Activated naive CD8-positive, alpha-beta T cell (primary cell): ENCODE results near the gene ATG13.

Source experiments
- H3K27ac Mint-ChIP-seq: one replicate; pipeline ENCODE4 v1.8.0; 2021; ENCODE audit warnings: mixed read lengths
- H3K27me3 Mint-ChIP-seq: one replicate; pipeline ENCODE4 v1.8.0; 2021; ENCODE audit warnings: mixed read lengths
- H3K36me3 Mint-ChIP-seq: one replicate; pipeline ENCODE4 v1.8.0; 2021; ENCODE audit warnings: mixed read lengths
- H3K4me1 Mint-ChIP-seq: one replicate; pipeline ENCODE4 v1.8.0; 2021; ENCODE audit warnings: low read depth, mixed read lengths
- H3K4me3 Mint-ChIP-seq: one replicate; pipeline ENCODE4 v1.8.0; 2021; ENCODE audit warnings: mild to moderate bottlenecking, mixed read lengths
- H3K9me3 Mint-ChIP-seq: one replicate; pipeline ENCODE4 v1.8.0; 2021; ENCODE audit warnings: low read depth, mixed read lengths

ATG13 gene

DNA sequence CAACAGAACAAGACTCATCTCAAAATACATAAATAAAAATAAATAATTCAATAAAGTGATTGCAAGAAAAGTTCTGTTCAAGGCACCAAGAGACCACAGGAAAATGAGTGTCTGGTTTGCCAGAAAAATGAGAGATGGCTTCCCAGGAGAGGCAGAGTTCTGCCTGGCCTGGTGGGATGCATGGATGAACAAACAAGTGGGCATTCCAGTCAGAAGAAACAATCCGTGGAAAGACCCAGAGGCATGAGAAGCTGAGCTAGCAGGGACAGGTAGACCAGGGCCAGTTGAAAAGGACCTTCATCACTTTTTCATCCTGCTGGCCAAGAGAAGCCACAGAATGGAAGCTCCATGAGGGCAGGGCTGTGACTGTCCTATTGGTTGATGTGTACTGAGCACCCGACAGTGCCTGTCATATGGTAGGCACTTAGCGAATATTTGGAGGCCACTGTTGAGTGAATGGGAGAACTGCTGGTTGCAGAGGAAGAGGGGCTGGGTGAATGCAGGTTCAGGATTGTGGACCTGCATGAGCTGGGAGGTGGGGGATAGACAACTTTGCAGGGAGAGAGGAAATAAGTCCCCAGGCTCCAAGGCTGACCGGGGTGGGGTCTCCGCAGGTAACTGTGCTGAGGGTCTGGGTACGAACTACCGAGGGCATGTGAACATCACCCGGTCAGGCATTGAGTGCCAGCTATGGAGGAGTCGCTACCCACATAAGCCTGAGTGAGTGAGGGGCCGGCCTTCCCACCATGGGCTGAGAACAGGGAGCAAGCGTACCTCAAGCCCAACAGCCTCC lies 105.4 kb downstream of the ATG13 start:
- Mint-ChIP-seq H3K27me3 (no peaks in the 10 kb centered on the region), H3K4me1 (peaks cover 2% of the 10 kb centered on the region), H3K4me3 (no peak overlapping the region), H3K36me3 (no peaks in the 10 kb centered on the region), H3K27ac (no peak overlapping the region), H3K9me3 (no peaks in the 10 kb centered on the region)

DNA sequence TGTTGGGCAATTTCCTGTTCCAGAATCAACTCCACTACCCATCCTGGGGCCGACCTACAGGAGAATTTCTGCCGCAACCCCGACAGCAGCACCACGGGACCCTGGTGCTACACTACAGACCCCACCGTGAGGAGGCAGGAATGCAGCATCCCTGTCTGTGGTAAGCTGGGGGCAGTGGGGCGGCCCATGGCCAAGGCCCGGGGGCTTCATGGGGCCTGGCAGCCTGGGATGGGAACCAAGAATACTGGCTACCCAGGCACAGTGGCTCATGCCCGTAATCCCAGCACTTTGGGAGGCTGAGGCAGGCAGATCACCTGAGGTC lies 106.0 kb downstream of the ATG13 start:
- H3K9me3 Mint-ChIP-seq, result no peaks in the 10 kb centered on the region
- H3K27me3 Mint-ChIP-seq, result no peaks in the 10 kb centered on the region
- no peaks in the 10 kb centered on the region for H3K36me3 Mint-ChIP-seq
- H3K4me3 Mint-ChIP-seq, result no peak overlapping the region
- H3K27ac Mint-ChIP-seq, result no peak overlapping the region
- no peaks in the 10 kb centered on the region for H3K4me1 Mint-ChIP-seq

DNA sequence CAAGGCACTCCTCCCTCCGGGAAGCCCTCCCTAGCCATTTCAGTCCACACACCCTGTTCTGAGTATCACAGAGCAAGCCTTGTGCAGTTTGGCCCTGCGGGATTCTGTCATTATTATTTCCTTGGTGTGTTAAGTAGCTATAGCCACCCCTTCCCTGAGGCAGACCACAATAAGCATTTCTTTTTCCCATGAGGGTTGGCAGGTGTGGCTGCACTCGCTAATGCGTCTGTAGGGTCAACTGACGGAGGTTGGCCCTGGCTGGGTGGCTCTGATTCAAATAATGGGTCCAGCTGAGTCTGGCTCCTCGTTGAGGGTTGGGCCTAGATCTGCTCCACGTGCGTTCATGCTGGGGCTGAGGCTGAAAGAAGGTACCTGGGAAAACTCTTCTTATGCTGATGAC lies 106.7 kb downstream of the ATG13 start:
- Mint-ChIP-seq H3K9me3 (no peaks in the 10 kb centered on the region), H3K27ac (no peak overlapping the region), H3K36me3 (no peaks in the 10 kb centered on the region), H3K4me3 (no peak overlapping the region), H3K4me1 (no peaks in the 10 kb centered on the region), H3K27me3 (no peaks in the 10 kb centered on the region)
